ENCODE data around the gene EPHA10.

DNA sequence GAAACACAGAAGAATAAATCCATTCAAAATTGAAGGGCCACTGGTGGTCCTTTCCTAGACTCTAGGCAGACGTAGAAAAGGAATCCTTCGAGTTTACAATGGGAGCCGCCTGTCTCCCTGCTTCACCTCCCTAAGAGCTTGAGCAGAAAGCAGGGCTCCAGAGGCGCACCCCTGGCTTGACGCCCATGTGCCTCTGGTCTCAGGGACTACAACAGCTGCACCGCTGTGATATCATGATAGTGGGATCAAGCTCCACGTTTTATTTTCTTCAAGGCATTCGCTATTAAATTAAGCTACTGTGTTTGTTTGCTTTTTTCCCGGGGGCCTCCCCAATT lies 42.3 kb upstream of the EPHA10 start:
- no peak for TF ChIP-seq POLR2A (IDR thresholded peaks at IDR 0.05)
- TF ChIP-seq, protein P1, sequence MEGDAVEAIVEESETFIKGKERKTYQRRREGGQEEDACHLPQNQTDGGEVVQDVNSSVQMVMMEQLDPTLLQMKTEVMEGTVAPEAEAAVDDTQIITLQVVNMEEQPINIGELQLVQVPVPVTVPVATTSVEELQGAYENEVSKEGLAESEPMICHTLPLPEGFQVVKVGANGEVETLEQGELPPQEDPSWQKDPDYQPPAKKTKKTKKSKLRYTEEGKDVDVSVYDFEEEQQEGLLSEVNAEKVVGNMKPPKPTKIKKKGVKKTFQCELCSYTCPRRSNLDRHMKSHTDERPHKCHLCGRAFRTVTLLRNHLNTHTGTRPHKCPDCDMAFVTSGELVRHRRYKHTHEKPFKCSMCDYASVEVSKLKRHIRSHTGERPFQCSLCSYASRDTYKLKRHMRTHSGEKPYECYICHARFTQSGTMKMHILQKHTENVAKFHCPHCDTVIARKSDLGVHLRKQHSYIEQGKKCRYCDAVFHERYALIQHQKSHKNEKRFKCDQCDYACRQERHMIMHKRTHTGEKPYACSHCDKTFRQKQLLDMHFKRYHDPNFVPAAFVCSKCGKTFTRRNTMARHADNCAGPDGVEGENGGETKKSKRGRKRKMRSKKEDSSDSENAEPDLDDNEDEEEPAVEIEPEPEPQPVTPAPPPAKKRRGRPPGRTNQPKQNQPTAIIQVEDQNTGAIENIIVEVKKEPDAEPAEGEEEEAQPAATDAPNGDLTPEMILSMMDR (IDR thresholded peaks at IDR 0.05), result no peak

All from esophagus squamous epithelium (tissue), 4 donors.